Eye (tissue), 1 donor: Measurements from ENCODE around the gene URB2.
"Not testable (repeated sequence)": the region's sequence is repeated elsewhere in the genome, so short reads cannot be mapped to it uniquely, and the experiment has no call there.

Experiments used
- DNase-seq: peaks from one replicate; pipeline ENCODE4 v3.0.0-alpha.2; 2015

URB2 gene

GRCh38 chr1:229614701-229615100 lies 11.3 kb upstream of the URB2 start:
- DNase-seq, result no peak

GRCh38 chr1:229617351-229618100 lies 8.5 kb upstream of the URB2 start:
- DNase-seq, result no peak

- DNase-seq, result no peak
Observed at GRCh38 chr1:229619002-229619401, 7.0 kb upstream of the URB2 start.

- DNase-seq, result no peak
Observed at GRCh38 chr1:229619614-229620013, 6.4 kb upstream of the URB2 start.

- no peak for DNase-seq
Observed at GRCh38 chr1:229620876-229621275, 5.2 kb upstream of the URB2 start.

GRCh38 chr1:229621663-229622062 lies 4.4 kb upstream of the URB2 start:
- no peak for DNase-seq

- not testable (repeated sequence) for DNase-seq
Observed at GRCh38 chr1:229622641-229623120, 3.4 kb upstream of the URB2 start.

- DNase-seq, result no peak
Observed at GRCh38 chr1:229623225-229623624, 2.8 kb upstream of the URB2 start.

- DNase-seq, result no peak
Observed at GRCh38 chr1:229623838-229624237, 2.2 kb upstream of the URB2 start.

- DNase-seq, result no peak
Observed at GRCh38 chr1:229624521-229625070, 1.5 kb upstream of the URB2 start.

GRCh38 chr1:229625071-229625914 lies 754 bp upstream of the URB2 start:
- DNase-seq, result peak; percentile 70

- no peak for DNase-seq
Observed at GRCh38 chr1:229627003-229627402, 956 bp downstream of the URB2 start.

GRCh38 chr1:229629261-229629660 lies 3.2 kb downstream of the URB2 start:
- no peak for DNase-seq

GRCh38 chr1:229631148-229631547 lies 5.1 kb downstream of the URB2 start:
- no peak for DNase-seq

GRCh38 chr1:229631966-229632365 lies 5.9 kb downstream of the URB2 start:
- no peak for DNase-seq

- no peak for DNase-seq
Observed at GRCh38 chr1:229636042-229636441, 10.0 kb downstream of the URB2 start.

- DNase-seq, result no peak
Observed at GRCh38 chr1:229637746-229638145, 11.7 kb downstream of the URB2 start.

GRCh38 chr1:229640455-229640854 lies 14.4 kb downstream of the URB2 start:
- no peak for DNase-seq

- no peak for DNase-seq
Observed at GRCh38 chr1:229641306-229641705, 15.3 kb downstream of the URB2 start.

- no peak for DNase-seq
Observed at GRCh38 chr1:229642376-229642775, 16.3 kb downstream of the URB2 start.

- DNase-seq, result no peak
Observed at GRCh38 chr1:229642970-229643369, 16.9 kb downstream of the URB2 start.

GRCh38 chr1:229643996-229644745 lies 18.1 kb downstream of the URB2 start:
- DNase-seq, result no peak
